Measurements from ENCODE around the gene SH3PXD2A. TPM values are rescaled to one million over a fixed set of nuclear protein-coding genes. Genes with fewer than 3 reads are reported as not detected.

SH3PXD2A gene
- total RNA-seq, 1 experiment from 2014 or later: 4.5 TPM

- H4K8ac ChIP-seq (replicated peaks; ENCODE audit: insufficient read length, low read depth, low read length): no peak overlapping the region
- Mint-ChIP-seq H3K9me3 (no peaks in the 10 kb centered on the region), H3K27ac (peak overlapping the region in 1 of 3 experiments; percentile 54; a peak in 2 of 7 replicates), H3K27me3 (ENCODE audit: low read depth) (no peaks in the 10 kb centered on the region), H3K4me3 (no peak overlapping the region), H3K36me3 (ENCODE audit: insufficient read depth in 1 of 3, low read depth in 3 of 3) (peaks cover 0 to 11% (median 9%) of the 10 kb centered on the region in 3 experiments; a peak in 5 of 7 replicates), H3K4me1 (peaks cover 11 to 12% of the 10 kb centered on the region in 2 experiments)
- H3K4me2 ChIP-seq (ENCODE audit: insufficient read depth, insufficient read length, low read length): no peak overlapping the region
- no peak overlapping the region for H2BK12ac ChIP-seq (ENCODE audit: insufficient read length, low read depth, low read length)
- H2AK5ac ChIP-seq (ENCODE audit: insufficient read length, low read length): no peak overlapping the region
- H3K9me3 ChIP-seq (ENCODE audit: control insufficient read depth, low read depth, low read length): no peaks in the 10 kb centered on the region
- H3K56ac ChIP-seq (ENCODE audit: insufficient read length, low read depth, low read length): no peak overlapping the region
- no peak overlapping the region for H3K14ac ChIP-seq (ENCODE audit: insufficient read depth, low read length)
- H3K27me3 ChIP-seq (ENCODE audit: insufficient read depth, low read length): no peaks in the 10 kb centered on the region
- H3K4me1 ChIP-seq (ENCODE audit: insufficient read depth, low read length): no peaks in the 10 kb centered on the region
- no peak overlapping the region for H2BK20ac ChIP-seq (ENCODE audit: low read depth, low read length, poor library complexity, severe bottlenecking)
- no peak overlapping the region for H2BK5ac ChIP-seq (ENCODE audit: insufficient read length, low read length)
- H3K79me2 ChIP-seq (ENCODE audit: insufficient read depth, low read length): no peaks in the 10 kb centered on the region
- no peak overlapping the region for H2AFZ ChIP-seq (ENCODE audit: low read length)
- H4K20me1 ChIP-seq (ENCODE audit: control insufficient read depth, insufficient read depth, insufficient read length): no peaks in the 10 kb centered on the region
- no CpG with 5 or more reads among the region's 5 CpGs for WGBS (ENCODE audit: extremely low coverage, insufficient read length, low lambda C conversion rate)
- no peak overlapping the region for H3K9ac ChIP-seq (ENCODE audit: extremely low read depth, insufficient read length, low read length)
- no peak overlapping the region for H3K23ac ChIP-seq (ENCODE audit: insufficient read length, low read depth, low read length)
- H3K18ac ChIP-seq (ENCODE audit: insufficient read length, low read depth, low read length): no peak overlapping the region
- H3K4ac ChIP-seq (ENCODE audit: low read depth, low read length): no peak overlapping the region
- no peak overlapping the region for H4K91ac ChIP-seq (ENCODE audit: insufficient read length, low read depth, low read length)
- DNase-seq: no peak
- no peak overlapping the region for H2BK15ac ChIP-seq (ENCODE audit: low read depth, low read length)
- TF ChIP-seq, protein P1, sequence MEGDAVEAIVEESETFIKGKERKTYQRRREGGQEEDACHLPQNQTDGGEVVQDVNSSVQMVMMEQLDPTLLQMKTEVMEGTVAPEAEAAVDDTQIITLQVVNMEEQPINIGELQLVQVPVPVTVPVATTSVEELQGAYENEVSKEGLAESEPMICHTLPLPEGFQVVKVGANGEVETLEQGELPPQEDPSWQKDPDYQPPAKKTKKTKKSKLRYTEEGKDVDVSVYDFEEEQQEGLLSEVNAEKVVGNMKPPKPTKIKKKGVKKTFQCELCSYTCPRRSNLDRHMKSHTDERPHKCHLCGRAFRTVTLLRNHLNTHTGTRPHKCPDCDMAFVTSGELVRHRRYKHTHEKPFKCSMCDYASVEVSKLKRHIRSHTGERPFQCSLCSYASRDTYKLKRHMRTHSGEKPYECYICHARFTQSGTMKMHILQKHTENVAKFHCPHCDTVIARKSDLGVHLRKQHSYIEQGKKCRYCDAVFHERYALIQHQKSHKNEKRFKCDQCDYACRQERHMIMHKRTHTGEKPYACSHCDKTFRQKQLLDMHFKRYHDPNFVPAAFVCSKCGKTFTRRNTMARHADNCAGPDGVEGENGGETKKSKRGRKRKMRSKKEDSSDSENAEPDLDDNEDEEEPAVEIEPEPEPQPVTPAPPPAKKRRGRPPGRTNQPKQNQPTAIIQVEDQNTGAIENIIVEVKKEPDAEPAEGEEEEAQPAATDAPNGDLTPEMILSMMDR (conservative IDR thresholded peaks at IDR 0.05): no peak
- H2BK120ac ChIP-seq (ENCODE audit: low read depth, low read length, poor library complexity, severe bottlenecking): no peak overlapping the region
- H3K79me1 ChIP-seq (ENCODE audit: insufficient read depth, low read depth, low read length, poor library complexity, severe bottlenecking): no peaks in the 10 kb centered on the region
- H4K5ac ChIP-seq (ENCODE audit: insufficient read length, low read depth, low read length): no peak overlapping the region
- H3K27ac ChIP-seq (ENCODE audit: insufficient read length, low read depth, low read length): no peak overlapping the region
- no peaks in the 10 kb centered on the region for H3K23me2 ChIP-seq (ENCODE audit: insufficient read length, low read depth, low read length, poor library complexity, severe bottlenecking)
- no peak overlapping the region for H3T11ph ChIP-seq (ENCODE audit: low read length)
These were observed 40.8 kb upstream of the SH3PXD2A start for GRCh38 chr10:103896225-103896624.

All from H9 (cell line).